Stimulated activated CD4-positive, alpha-beta T cell treated with anti-CD3 and anti-CD28 coated beads, Interleukin-4, amount 100 ng/mL, for 1 hour (primary cell): ENCODE results near the gene ADAMTS12.

Experiments
- DNase-seq: peaks from one replicate; pipeline ENCODE4 v3.0.0-alpha.2; 2020

Gene ADAMTS12

DNA sequence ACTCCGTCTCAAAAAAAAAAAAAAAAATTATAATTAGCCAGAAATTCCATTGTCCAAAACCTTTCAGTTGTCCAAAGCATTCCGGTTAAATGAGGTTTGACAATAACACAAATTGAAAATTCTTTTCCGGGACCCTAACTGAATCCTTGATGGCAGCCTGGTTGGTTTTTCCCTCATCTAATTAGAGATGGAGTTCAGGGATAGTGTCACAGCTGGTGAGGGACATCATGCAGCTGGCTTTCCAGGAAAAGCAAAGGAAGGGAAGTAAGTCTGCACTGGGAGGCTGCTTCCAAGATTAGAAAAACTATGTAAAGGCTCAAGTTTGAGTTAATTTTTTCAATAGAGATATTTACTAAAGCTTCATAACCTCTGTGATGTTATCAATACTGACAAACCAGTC is 195.4 kb downstream of the ADAMTS12 start:
- DNase-seq, result no peak

DNA sequence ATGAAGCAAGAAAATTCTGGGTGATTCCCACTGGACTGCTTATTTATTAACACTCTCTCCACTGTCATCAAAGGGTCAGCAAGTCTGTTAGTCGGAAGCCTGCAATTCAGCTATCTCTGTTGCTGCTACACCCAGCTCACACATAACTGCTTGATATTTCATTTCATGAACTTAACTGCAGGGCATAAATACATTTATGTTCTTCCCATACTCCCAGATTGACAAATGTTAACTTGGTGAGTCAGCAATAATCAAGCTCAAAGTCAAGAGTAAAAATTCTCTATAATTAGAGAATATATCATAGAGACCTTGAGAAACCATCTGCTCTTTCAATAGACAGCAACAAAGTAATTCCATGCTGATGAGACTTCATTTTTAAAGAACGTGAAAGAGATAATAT is 198.8 kb downstream of the ADAMTS12 start:
- no peak for DNase-seq

DNA sequence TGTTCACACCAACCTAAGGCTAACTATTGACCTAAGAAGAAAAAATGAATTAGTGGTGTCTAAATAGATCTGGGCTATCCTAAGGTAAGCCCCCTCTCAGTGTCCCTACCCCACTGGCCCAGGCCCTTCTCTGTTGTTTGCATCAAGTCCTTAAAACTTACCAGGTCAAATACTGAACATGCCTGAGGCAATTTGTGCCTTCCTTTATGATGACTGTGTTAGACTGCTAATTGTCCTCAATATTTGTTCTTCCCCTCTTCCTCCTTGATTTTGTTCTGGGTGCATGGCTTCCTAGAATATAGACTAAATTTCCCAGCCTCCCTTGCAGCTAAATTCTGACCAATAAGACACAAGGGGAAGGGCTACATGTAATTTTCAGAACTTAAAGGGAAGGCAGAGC is 199.9 kb downstream of the ADAMTS12 start:
- DNase-seq, result no peak

DNA sequence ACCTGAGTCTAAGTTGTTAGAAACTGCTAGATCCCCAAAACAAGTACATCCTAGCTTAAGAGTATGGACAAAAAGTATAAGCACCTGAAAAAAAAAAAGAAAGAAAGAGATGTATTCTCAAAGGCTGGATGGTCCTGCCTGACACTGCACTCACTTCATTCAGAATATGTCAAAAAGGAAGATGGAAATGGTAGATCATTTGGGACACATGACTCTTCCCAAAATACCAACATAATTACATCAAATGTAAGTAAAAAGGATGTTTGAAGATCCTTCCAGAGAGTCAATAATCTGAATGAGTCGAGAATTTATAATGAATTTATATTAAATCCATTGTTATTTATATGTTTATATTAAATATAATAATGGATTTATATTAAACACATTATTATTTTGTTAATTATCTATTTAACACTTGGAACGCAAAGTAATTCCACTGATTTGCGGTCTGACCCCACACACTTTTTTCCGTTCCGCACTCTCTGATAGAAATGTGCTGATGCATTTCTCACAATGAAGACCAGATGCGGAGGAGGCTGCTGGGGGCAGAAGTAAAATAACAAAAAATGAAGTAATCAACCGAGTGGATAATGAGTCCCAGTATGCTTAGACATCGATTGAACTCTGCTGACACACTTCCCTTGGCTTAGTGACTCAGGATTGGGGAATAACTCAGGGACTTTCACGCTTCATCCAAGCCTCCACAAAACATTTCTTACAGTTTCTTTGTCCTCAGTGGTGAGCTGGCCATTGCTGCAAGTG is 201.2 kb downstream of the ADAMTS12 start:
- DNase-seq, result no peak

DNA sequence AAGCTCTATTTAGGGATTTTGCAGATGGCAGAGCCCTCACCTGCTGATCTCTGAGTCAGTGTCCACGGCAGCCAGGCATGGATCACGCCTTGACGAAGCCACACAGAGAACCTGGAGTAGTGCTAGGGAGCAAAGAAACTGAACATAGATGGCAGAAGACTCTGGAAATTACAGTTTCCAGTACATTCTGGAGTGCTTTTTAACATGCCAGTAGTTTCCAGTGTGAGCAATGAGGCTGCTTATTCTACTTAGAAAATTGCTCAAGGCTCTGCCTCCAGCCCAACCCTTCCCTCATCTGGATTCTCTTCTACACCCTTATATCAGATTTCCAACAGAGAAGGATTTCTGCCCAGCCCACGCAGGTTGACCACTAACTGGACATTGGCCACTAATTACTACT is 203.3 kb downstream of the ADAMTS12 start:
- DNase-seq, result no peak

DNA sequence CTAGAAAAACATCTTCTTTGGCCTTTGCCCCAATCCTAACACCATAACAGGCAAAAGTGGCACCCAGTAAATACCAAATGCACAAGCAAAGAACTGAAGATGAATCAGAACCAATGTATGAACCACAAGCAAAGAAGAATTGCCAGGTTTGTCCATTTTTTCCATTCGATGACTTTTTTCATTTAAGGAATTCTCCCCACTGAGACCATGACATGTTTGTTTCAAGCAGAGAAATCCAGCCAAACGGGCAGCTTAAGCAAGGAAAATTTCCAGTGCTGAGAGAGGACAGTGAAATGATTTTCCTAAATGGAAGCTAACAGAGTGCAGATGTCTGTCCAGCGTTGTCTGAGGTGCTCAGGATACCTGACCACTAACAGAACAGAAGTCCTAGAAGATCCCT is 203.7 kb downstream of the ADAMTS12 start:
- no peak for DNase-seq

DNA sequence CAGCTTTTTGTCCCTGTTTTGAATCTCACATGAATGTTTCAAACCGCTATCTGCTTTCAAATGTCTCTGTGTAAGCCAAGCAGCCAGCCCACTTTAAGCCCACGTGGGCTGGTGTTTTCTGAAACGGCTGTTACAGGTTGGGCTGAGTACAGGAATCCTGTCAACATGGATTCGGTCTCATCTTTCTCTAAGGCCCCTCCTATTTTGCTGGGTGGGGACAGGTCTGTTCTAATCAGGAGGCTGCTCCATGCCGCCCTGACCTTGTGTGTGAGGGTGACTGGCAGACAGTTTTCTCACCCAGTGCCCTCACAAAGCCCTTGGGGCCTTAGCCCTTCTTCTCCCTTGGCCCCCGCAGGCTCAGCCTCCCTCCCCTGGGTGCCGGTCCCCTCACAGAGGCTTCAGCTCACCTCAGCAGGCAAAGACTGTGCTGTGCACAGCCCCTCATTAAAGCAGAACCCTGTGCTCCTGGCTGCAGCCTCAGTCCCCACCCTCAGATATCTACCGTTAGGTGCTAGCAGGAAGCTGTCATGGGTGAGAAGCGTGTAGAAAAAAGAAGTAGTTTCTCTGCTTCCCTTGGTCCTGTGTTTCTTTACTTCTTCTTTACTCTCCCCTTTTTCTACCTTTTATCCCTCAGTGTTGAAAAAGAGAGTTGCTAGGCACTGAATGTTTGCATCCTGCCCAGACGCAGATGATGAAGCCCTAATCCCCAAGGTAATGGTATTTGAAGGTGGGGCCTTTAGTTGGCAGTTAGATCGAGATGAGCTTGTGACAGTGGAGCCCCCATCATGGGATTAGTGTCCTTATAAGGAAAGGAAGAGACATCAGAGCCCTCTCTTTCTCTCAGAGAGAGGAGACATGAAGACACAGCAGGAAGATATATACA is 205.7 kb downstream of the ADAMTS12 start:
- DNase-seq, result no peak

DNA sequence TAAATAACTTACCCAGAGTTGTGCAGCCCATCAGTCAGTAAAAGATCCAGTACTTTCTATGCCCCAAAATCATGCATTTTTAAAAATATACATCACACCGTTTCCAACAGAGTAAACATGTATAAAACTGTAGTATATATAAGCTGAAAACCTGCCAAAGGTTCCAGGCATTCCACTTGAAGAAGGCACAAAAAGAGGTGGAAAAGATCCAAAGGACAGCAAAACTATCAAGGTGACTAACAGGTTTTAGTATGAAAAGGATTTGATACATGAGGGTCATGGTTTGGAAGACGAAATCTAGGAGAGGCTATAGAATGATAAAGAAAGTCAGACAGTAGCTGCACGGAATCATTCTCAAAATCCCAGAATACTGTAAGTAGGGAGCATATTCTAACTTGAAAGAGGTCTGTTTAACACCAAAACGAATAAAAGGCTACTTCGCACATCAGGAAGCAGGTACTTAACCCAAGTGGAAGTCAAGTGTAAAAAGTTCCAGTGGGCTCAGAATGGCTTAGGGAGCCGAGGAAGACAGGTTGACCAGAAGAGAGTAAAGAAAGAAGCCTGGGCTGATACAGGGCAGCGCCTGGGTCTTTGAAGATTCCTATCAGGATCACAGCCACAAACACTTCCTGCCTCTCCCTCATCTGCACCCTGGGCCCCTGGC is 207.2 kb downstream of the ADAMTS12 start:
- DNase-seq, result no peak

DNA sequence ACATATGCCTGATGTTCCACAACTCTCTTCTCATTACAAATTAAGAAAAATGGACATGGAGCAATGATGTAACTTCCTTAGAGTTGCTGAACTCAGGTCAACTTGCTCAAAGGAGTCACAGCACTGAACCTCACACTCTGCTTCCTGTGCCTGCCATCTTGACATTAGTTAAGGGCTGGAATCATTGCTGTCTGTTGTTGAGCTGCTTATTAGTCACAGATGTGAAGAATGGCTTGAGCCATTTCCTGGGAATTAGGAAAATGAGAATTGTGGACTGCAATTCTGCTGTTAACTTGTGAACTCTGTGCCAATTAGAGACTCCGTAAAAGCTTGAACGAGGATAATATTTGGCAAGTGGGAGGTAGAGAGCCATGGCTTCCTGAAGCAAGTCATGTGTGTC is 212.0 kb downstream of the ADAMTS12 start:
- no peak for DNase-seq

DNA sequence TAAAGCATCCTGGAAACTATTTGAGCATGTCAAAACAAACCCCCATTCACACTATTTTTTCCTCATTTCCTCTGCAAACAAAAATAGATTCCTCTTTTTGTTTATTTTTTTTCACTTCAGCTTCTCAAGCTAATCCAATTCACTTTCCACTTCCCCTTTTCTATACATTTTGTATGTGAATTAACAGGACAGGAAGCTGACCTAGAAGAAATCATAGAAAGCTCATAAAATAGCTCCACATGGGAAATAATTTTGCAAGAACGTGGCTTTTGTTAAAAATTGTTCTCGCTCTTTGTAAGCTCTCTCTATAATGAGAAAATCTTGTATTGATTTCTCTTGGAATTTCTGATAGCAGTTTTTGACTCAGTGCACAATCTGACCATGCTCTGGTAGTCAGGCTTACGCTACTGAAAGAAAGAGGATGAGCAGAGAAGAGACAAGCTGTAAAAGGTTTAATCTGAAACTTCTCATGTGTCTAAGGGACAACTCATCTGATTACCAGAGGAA is 215.8 kb downstream of the ADAMTS12 start:
- DNase-seq, result no peak

DNA sequence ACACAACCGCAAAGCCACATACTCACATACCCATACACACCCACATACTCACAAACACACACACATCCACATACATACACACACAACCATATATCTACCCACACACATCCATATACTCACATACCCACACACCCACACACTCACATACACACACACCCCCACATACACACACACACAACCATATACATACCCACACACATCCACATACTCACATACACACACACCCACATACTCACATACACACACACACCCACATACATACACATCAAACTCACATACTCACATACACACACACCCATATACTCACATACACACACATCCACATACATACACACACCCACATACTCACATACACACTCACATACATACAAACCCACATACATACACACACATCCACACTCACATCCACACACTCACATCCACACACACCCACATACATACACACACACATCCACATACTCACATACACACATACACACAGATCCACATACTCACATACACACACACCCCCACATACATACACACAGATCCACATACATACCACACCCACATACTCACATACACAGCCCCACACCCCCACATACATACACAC is 220.0 kb downstream of the ADAMTS12 start:
- DNase-seq, result no peak

DNA sequence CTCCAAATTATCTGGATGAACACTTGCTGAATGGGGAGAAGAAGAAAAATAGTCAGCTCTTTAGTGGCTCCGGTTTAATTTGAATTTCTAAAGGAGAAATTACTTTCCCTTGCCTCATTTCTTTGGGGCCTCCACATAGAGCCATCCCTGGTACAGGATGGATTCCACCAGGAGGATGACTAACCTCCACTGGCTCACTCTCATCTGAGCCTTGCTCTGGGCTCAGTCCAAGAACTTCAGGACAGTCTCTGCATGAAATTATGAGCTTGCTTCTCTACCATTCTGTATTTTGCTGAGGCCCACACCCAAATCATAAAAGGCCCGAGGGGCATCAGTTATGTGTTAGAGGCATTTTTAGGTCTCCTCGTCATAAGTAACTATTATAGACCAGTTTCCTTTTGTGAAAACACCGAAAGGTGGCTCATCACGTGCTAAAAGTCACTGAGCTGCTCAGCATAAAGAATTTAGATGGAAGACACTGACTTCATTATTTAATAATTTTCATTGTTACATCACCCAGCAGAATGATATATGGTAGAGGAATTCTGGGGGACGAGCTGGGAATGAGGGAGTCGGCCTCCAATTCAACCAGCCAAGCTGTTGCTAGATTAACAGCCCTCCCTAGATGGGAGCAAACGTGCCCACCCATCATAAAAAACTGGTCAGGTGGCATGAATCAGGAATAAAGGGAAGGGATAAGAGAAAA is 228.9 kb downstream of the ADAMTS12 start:
- DNase-seq, result no peak

DNA sequence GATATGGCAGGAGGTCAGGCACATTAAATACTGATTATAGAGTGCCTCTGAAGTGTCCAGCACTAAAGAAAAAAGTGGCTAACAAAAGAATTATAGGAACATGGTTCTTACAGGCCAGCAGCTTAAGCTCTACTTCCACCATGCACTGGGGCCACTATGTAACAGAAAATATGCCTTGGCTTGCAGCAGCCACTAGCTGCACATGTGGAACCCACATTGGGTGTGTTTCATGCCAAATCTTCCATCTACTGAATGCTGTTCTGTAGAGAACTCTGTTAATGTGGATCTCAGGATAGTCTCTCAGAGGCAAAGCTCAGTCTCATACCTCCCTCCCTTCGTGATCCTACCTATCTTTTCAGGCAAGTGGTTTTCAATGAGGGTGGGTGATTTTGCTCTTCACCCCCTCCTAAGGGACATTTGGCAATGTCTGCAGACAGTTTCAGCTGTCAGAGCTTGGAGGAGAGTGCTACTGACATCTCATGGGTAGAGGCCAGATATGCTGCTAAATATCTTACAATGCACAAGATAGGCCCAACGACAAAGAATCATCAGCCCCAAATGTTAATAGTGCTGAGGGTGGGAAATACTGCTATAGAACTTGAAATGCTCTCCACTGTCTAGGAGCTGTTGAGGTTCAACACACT is 232.1 kb downstream of the ADAMTS12 start:
- DNase-seq, result no peak

DNA sequence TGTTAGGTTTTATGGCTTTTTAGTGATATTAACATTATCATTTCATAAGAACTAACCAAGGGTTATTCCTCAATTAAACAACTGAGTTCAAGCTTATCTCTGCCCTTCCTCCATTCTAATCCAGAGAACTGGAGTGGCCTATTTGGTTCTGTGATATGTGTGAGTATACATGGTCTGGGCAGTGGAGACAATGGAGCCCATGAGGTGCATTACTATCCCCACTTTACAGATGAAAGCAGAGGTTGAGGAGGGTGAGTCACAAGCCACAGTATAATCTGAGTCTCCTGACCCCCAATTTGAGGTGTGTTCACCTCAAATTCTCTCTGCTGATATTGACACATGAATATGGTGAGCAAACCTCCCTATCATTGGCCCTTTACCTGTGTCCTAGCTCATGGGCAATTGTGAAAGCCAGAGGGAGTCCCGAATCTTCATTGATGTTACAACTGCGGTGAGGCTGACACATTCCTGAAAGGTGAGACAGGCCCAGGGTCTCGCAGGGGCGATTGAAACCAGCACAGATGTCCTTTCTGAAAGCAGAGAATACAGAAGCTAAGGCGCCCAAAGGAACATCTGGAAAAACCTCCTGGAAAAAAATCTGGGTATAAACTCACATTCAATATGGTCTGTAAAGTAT is 233.9 kb downstream of the ADAMTS12 start:
- no peak for DNase-seq

DNA sequence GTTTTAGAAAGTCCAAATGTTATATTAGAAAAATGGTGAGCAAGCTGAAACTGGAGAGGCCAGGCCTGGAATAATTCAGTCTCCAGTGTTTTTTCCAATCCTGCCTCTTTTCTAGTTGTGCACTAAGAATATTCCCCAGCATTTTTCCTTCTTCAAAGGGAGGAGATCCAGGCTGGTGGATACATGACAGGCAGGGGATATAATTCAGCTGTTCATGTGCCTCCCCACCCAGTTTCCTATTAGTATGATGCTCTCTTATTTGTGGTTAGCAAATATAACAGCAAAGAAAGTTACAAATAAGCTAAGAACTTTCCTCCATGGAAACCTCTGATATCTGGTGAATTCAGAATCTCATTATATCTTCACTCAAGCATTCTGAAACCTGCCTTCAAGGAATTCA is 234.6 kb downstream of the ADAMTS12 start:
- no peak for DNase-seq

DNA sequence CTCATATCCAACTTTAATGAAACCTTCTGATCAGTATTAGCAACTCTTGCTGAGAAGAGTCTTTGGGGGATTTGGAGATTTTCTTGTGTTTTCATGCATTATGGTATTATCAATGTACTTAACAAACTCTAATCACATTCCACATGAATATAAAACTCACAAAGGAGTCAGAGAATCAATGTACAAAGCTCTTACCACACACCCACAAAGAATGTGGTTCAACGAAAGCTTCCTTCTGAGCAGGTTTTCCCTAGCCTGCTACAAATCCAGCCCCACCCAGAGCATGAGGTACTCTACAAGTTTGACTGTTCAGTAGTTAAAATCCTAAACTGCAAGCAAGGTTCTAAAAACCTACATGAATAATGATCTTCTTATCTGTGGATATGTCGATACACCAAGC is 240.9 kb downstream of the ADAMTS12 start:
- DNase-seq, result no peak

DNA sequence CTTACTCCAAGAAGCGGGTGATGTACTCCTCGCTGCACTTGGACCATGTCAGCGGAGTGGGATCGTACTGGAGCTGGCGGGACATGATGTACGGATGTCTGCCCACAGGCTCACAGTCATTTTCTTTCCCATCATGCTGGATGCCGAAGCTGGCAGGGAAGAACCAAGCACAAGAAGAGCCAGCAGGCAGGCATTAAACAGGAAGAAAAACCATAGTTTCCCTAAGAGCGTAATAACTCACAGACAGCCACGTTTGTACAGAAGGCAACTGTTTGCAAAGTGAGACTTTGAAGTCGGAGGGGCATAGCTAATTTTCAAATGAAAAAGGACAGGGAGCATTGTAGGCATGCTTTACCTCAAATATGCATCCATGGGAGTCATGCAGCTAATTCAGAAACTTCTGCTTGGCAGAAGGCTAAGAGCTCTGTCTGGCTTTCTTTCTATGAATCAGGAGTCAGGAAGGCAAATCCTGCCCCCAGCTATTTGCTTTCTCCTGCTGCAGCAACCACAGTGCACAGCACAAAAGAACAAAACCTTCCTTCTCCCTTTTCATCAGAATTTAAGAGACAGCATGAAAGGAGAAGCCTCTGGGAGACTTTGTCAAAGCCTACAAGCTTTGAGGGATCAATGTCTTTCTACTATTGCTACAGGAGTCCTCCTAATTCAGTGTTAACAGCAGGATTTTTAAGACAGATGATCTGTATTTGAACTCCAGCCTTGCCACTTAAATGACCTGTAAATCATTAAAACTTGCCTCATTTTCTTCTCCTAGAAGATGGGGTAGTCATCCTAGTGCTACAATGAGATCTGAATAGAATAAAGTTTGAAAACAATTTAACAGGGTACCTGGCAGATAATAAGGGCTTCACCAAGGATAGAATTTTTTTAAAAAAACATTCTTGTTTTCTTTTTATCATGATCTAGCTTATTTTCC is 242.0 kb downstream of the ADAMTS12 start:
- DNase-seq, result no peak

DNA sequence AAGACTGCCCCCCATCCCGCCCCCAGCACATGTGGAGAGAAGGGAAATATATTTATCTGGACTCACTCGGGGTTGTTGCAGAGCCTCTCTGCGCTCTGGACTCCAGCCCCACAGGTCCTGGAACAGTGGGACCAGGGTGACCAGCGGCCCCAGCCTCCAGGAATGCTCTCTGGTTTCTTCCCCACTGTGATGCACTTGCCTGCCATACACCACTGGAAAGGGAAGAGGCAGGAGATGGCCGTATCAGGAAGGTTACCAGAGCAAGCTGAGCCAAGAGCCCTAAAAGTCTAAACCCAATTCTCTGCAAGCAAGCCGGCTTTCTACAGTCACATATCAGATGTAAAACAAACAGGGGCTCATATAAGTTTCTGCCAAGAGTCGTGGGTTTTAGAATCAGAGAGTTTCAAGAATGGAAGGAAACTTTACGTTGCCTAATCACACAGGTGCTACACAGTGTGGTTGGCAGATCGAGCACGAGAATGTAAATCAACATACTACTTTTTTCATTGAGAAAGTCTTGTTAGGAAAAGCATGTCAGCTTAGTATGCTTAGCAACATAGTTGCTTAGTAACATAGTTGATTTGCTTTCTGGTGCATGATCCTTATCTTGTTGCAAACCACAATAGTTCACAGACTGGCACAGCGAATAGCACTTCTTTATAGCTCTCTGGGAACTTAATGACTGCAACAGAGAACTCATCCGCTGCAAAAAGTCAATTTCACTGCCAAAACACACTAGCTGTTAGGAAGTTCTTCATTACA is 249.9 kb downstream of the ADAMTS12 start:
- no peak for DNase-seq

DNA sequence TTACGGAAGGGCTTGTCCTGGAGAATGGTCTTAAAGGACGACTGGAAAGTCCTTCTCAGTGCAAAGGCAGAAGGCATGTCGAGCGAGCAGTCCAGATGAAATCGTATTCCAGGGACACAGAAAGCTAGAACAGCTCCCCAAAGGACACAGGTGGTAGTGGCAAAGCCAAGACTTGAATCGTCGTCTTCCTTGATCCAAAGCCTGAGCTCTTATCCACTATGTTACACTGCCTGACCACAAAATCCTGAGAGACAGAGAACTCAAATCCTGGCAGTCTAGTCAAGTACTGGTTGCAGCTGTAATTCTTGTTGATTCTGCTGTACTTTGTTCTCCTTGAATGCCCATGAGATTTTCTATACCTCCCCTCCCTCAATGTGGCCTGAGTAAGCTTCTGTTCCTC is 252.3 kb downstream of the ADAMTS12 start:
- DNase-seq, result no peak

DNA sequence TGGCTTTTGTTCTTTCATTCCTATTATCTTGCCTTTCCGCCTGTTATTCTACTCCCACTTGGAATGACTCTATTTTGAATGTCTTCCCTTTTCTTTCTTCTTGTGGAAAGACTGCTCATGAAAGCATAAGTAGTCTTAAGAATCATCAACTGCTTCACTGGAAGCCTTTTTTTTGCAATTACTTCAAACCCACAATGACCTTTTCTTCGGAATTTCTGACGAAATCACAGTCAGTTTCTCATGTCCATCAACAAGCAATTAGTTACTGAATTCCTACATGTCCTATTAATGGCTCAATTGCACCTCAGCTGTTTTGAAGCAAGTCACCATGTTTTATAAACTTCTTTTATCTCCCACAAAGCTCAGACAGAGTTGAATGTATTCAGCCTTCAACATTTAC is 254.8 kb downstream of the ADAMTS12 start:
- no peak for DNase-seq
